ENCODE results near the gene MICAL3.

MICAL3 gene

GRCh38 chr22:18058371-18059093 lies 34.2 kb upstream of the MICAL3 start:
- TF ChIP-seq, protein P1, sequence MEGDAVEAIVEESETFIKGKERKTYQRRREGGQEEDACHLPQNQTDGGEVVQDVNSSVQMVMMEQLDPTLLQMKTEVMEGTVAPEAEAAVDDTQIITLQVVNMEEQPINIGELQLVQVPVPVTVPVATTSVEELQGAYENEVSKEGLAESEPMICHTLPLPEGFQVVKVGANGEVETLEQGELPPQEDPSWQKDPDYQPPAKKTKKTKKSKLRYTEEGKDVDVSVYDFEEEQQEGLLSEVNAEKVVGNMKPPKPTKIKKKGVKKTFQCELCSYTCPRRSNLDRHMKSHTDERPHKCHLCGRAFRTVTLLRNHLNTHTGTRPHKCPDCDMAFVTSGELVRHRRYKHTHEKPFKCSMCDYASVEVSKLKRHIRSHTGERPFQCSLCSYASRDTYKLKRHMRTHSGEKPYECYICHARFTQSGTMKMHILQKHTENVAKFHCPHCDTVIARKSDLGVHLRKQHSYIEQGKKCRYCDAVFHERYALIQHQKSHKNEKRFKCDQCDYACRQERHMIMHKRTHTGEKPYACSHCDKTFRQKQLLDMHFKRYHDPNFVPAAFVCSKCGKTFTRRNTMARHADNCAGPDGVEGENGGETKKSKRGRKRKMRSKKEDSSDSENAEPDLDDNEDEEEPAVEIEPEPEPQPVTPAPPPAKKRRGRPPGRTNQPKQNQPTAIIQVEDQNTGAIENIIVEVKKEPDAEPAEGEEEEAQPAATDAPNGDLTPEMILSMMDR (IDR thresholded peaks at IDR 0.05; ENCODE audit: poor library complexity, severe bottlenecking): no peak
- peaks cover 47% of the 10 kb centered on the region for H3K4me1 ChIP-seq (ENCODE audit: insufficient read depth, poor library complexity, severe bottlenecking)
- no peak for DNase-seq (ENCODE audit: low spot score)
- H3K36me3 ChIP-seq (ENCODE audit: low read depth): no peaks in the 10 kb centered on the region
- no peaks in the 10 kb centered on the region for H3K27me3 ChIP-seq (ENCODE audit: insufficient read depth, poor library complexity, severe bottlenecking)
- H3K4me3 ChIP-seq (ENCODE audit: severe bottlenecking): no peak overlapping the region
- peak overlapping the region; percentile 4 for H3K27ac ChIP-seq (ENCODE audit: poor library complexity, severe bottlenecking)
- no peak for ATAC-seq (ENCODE audit: low read depth)
- no peaks in the 10 kb centered on the region for H3K9me3 ChIP-seq (ENCODE audit: severe bottlenecking)

DNA sequence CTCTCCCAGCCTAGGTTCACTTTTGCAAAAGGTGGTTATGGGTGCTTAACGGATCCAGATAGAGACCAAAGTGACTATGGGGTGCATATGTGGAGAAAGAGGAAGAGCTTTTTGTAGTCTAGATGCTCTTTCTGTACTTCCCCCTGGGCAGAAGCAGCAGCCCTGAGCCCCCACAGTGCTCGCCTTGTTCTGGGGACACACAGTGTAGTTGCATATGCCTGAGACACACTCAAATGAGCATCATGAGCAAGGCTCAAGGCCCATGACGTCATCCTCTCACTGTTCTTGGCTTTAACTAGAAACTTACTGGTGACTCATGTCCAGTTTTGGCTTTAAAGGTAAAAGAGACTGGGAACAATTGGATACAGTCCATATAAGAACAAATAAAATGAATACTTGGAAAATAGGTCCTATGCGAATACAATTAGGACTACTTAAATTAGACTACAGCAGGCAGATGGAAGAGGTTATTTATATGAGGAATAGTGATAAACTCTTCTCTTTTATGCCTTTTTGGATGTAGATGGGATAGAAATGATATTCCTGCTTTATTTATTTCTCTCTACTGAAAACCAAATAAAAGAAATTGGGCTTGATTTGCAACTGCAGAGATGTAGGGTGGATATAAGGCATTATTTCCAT lies 33.3 kb upstream of the MICAL3 start:
- TF ChIP-seq, protein P1 (IDR thresholded peaks at IDR 0.05; ENCODE audit: poor library complexity, severe bottlenecking): no peak
- no peaks in the 10 kb centered on the region for H3K9me3 ChIP-seq (ENCODE audit: severe bottlenecking)
- H3K4me1 ChIP-seq (ENCODE audit: insufficient read depth, poor library complexity, severe bottlenecking): peaks cover 38% of the 10 kb centered on the region
- H3K4me3 ChIP-seq (ENCODE audit: severe bottlenecking): no peak overlapping the region
- no peaks in the 10 kb centered on the region for H3K36me3 ChIP-seq (ENCODE audit: low read depth)
- no peaks in the 10 kb centered on the region for H3K27me3 ChIP-seq (ENCODE audit: insufficient read depth, poor library complexity, severe bottlenecking)
- peak overlapping the region; percentile 4 for H3K27ac ChIP-seq (ENCODE audit: poor library complexity, severe bottlenecking)
- DNase-seq (ENCODE audit: low spot score) (peak; percentile 83), ATAC-seq (ENCODE audit: low read depth) (peak; percentile 80)

DNA sequence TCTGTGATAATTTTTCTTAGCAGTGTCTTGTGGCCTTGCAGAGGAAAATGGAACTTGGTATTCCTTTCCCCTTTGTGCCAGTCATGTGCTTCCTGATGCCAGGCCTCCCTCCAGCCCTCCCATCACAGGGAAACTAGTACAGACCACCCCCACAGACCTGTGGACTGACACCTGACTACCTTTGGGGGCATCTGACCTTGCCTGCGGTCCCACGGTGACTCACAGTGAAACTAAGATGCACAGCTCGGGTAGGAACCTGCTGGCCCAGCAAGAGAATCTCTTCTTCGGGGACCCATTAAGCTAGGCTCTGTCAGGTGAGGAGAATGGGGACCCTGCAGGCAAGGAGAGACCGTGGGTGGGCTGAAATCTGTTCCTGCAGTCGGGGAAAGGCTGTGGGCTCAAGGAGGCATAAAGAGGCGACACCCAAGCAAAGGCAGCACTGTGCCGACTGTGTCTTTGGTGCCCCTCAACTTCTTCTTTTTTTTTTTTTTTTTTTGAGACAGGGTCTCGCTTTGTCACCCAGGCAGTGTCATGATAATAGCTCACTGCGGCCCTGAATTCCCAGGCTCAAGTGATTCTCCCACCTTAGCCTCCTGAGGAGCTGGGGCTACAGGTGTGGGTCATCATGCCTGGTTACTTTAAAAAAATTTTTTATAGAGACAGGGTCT lies 32.6 kb upstream of the MICAL3 start:
- DNase-seq (ENCODE audit: low spot score): no peak
- H3K27me3 ChIP-seq (ENCODE audit: insufficient read depth, poor library complexity, severe bottlenecking): no peaks in the 10 kb centered on the region
- peaks cover 31% of the 10 kb centered on the region for H3K4me1 ChIP-seq (ENCODE audit: insufficient read depth, poor library complexity, severe bottlenecking)
- H3K36me3 ChIP-seq (ENCODE audit: low read depth): no peaks in the 10 kb centered on the region
- no peak for ATAC-seq (ENCODE audit: low read depth)
- H3K4me3 ChIP-seq (ENCODE audit: severe bottlenecking): no peak overlapping the region
- peak overlapping the region; percentile 13 for H3K27ac ChIP-seq (ENCODE audit: poor library complexity, severe bottlenecking)
- TF ChIP-seq, protein P1 (IDR thresholded peaks at IDR 0.05; ENCODE audit: poor library complexity, severe bottlenecking): no peak
- H3K9me3 ChIP-seq (ENCODE audit: severe bottlenecking): no peaks in the 10 kb centered on the region

GRCh38 chr22:18056161-18056666 lies 31.9 kb upstream of the MICAL3 start:
- peaks cover 23% of the 10 kb centered on the region for H3K4me1 ChIP-seq (ENCODE audit: insufficient read depth, poor library complexity, severe bottlenecking)
- no peaks in the 10 kb centered on the region for H3K36me3 ChIP-seq (ENCODE audit: low read depth)
- peak overlapping the region; percentile 13 for H3K27ac ChIP-seq (ENCODE audit: poor library complexity, severe bottlenecking)
- H3K9me3 ChIP-seq (ENCODE audit: severe bottlenecking): no peaks in the 10 kb centered on the region
- TF ChIP-seq, protein P1 (IDR thresholded peaks at IDR 0.05; ENCODE audit: poor library complexity, severe bottlenecking): no peak
- H3K27me3 ChIP-seq (ENCODE audit: insufficient read depth, poor library complexity, severe bottlenecking): no peaks in the 10 kb centered on the region
- no peak overlapping the region for H3K4me3 ChIP-seq (ENCODE audit: severe bottlenecking)
- ATAC-seq (ENCODE audit: low read depth): peak; percentile 46; the same call in 2 of the 3 replicates
- DNase-seq (ENCODE audit: low spot score): no peak
